RWPE2 (cell line): ENCODE measurements around the gene PCDH15.

Source experiments
- ATAC-seq: fragments of 200-7000 bp; cut with Tn5 transposase; 3 replicates; pipeline ENCODE4 v1.9.1; 2021; ENCODE audit warnings: low read depth
- DNase-seq: peaks from one replicate; pipeline ENCODE4 v3.0.0-alpha.2; 2020; ENCODE audit warnings: low spot score
- H3K27ac ChIP-seq: fragments of 450-650 bp; 2 replicates; pipeline ENCODE4 v1.5.1; 2017; ENCODE audit warnings: mild to moderate bottlenecking; ENCODE audit not compliant: poor library complexity, severe bottlenecking
- H3K27me3 ChIP-seq: fragments of 250-450 bp; sonication (Bioruptor Pico); 2 replicates; pipeline ENCODE4 v1.5.1; 2021; ENCODE audit warnings: mild to moderate bottlenecking, moderate library complexity; ENCODE audit not compliant: insufficient read depth, poor library complexity, severe bottlenecking
- H3K36me3 ChIP-seq: fragments of 250-450 bp; sonication (Bioruptor Pico); 2 replicates; pipeline ENCODE4 v1.5.1; 2020; ENCODE audit warnings: low read depth, mild to moderate bottlenecking, moderate library complexity
- H3K4me1 ChIP-seq: fragments of 250-450 bp; sonication (Bioruptor Pico); 2 replicates; pipeline ENCODE4 v1.5.1; 2021; ENCODE audit warnings: mild to moderate bottlenecking, moderate library complexity; ENCODE audit not compliant: insufficient read depth, poor library complexity, severe bottlenecking
- H3K4me3 ChIP-seq: fragments of 250-450 bp; sonication (Bioruptor Pico); 2 replicates; pipeline ENCODE4 v1.5.1; 2021; ENCODE audit warnings: mild to moderate bottlenecking, moderate library complexity; ENCODE audit not compliant: severe bottlenecking
- H3K9me3 ChIP-seq: fragments of 250-450 bp; sonication (Bioruptor Pico); 2 replicates; pipeline ENCODE4 v1.5.1; 2021; ENCODE audit warnings: mild to moderate bottlenecking, moderate library complexity; ENCODE audit not compliant: severe bottlenecking
- TF ChIP-seq, protein P1 (sequence below): fragments of 450-650 bp; IDR thresholded peaks from one replicate; pipeline ENCODE4 v1.5.1; 2017; ENCODE audit warnings: mild to moderate bottlenecking, moderate library complexity; ENCODE audit not compliant: poor library complexity, severe bottlenecking

PCDH15 gene

DNA sequence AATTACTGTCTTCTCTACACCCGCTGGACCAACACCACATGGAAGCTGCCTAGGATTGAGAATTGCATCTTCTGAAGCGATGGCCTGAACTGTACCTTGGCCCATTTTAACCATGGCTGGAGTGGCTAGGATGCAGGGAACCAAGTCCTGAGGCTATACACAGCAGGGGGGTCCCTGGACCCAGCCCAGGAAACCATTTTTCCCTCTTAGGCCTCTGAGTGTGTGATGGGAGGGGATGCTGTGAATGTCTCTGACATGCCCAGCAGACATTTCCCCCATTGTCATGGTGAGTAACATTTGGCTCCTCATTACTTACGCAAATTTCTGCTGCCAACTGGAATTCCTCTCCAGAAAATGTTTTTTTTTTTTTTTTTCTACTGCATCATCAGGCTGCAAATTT is 822.7 kb downstream of the PCDH15 start:
- TF ChIP-seq, protein P1, sequence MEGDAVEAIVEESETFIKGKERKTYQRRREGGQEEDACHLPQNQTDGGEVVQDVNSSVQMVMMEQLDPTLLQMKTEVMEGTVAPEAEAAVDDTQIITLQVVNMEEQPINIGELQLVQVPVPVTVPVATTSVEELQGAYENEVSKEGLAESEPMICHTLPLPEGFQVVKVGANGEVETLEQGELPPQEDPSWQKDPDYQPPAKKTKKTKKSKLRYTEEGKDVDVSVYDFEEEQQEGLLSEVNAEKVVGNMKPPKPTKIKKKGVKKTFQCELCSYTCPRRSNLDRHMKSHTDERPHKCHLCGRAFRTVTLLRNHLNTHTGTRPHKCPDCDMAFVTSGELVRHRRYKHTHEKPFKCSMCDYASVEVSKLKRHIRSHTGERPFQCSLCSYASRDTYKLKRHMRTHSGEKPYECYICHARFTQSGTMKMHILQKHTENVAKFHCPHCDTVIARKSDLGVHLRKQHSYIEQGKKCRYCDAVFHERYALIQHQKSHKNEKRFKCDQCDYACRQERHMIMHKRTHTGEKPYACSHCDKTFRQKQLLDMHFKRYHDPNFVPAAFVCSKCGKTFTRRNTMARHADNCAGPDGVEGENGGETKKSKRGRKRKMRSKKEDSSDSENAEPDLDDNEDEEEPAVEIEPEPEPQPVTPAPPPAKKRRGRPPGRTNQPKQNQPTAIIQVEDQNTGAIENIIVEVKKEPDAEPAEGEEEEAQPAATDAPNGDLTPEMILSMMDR = no peak
- no peaks in the 10 kb centered on the region for H3K36me3 ChIP-seq
- no peak overlapping the region for H3K27ac ChIP-seq
- H3K9me3 ChIP-seq = no peaks in the 10 kb centered on the region
- no peak overlapping the region for H3K4me3 ChIP-seq
- DNase-seq (no peak), ATAC-seq (no peak)
- H3K27me3 ChIP-seq = no peaks in the 10 kb centered on the region
- no peaks in the 10 kb centered on the region for H3K4me1 ChIP-seq

- Histone ChIP-seq H3K27ac (no peak overlapping the region), H3K4me3 (no peak overlapping the region), H3K36me3 (no peaks in the 10 kb centered on the region), H3K9me3 (no peaks in the 10 kb centered on the region), H3K4me1 (no peaks in the 10 kb centered on the region), H3K27me3 (no peaks in the 10 kb centered on the region)
- TF ChIP-seq, protein P1 = no peak
- DNase-seq (no peak), ATAC-seq (no peak)
Measured at GRCh38 chr10:53977267-53977666, 823.8 kb downstream of the PCDH15 start.

- H3K9me3 ChIP-seq = no peaks in the 10 kb centered on the region
- no peak overlapping the region for H3K27ac ChIP-seq
- no peaks in the 10 kb centered on the region for H3K27me3 ChIP-seq
- no peaks in the 10 kb centered on the region for H3K36me3 ChIP-seq
- TF ChIP-seq, protein P1 = no peak
- DNase-seq (no peak), ATAC-seq (no peak)
- H3K4me1 ChIP-seq = no peaks in the 10 kb centered on the region
- H3K4me3 ChIP-seq = no peak overlapping the region
Measured at GRCh38 chr10:53957401-53957800, 843.6 kb downstream of the PCDH15 start.

DNA sequence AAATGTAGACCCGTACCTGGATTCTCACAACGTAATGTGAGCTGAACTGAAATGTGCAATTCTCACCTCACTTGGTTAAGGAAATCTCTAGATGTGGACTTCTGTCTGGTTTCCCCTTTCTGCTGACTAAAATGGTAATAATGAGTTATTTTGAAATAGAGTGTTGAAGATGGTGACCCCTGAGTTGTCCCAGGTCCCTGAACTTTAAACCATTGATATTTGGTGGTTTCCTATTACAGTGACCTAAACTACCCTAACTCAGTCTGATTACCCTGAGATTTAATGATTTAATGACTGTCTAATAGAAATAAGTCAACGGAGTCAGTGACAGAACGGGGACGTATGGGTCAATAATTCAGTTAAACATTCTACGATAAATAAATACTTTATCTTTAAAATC is 845.9 kb downstream of the PCDH15 start:
- Histone ChIP-seq H3K27me3 (no peaks in the 10 kb centered on the region), H3K36me3 (no peaks in the 10 kb centered on the region), H3K4me1 (no peaks in the 10 kb centered on the region), H3K4me3 (no peak overlapping the region), H3K9me3 (no peaks in the 10 kb centered on the region), H3K27ac (no peak overlapping the region)
- ATAC-seq (no peak), DNase-seq (no peak)
- TF ChIP-seq, protein P1 = no peak

- DNase-seq (no peak), ATAC-seq (no peak)
- no peaks in the 10 kb centered on the region for H3K4me1 ChIP-seq
- no peaks in the 10 kb centered on the region for H3K27me3 ChIP-seq
- no peaks in the 10 kb centered on the region for H3K36me3 ChIP-seq
- no peak overlapping the region for H3K27ac ChIP-seq
- TF ChIP-seq, protein P1 = no peak
- H3K4me3 ChIP-seq = no peak overlapping the region
- H3K9me3 ChIP-seq = no peaks in the 10 kb centered on the region
Measured at GRCh38 chr10:53952698-53953630, 848.1 kb downstream of the PCDH15 start.
